HG02763 (cell line): ENCODE results near the gene GNG3.
"Not testable (repeated sequence)": the region's sequence is repeated elsewhere in the genome, so short reads cannot be mapped to it uniquely, and the experiment has no call there.

Experiments
- ATAC-seq: cut with Tn5 transposase; IDR thresholded peaks from one replicate; pipeline ENCODE4 v1.9.1; 2021; ENCODE audit warnings: mild to moderate bottlenecking, moderate library complexity; ENCODE audit not compliant: unreplicated experiment

The GNG3 gene

GRCh38 chr11:62687508-62688396 lies 19.7 kb upstream of the GNG3 start:
- no peak for ATAC-seq

- no peak for ATAC-seq
Observed at GRCh38 chr11:62688491-62688890, 19.0 kb upstream of the GNG3 start.

GRCh38 chr11:62689421-62690183 lies 17.9 kb upstream of the GNG3 start, which contains the start of gene LRRN4CL:
Gene LRRN4CL, minus strand, starts transcription at chr11:62689530. Its CDS starts 1,022 bp downstream, at chr11:62688508.
- no peak for ATAC-seq

GRCh38 chr11:62693624-62694023 lies 13.9 kb upstream of the GNG3 start:
- ATAC-seq: not testable (repeated sequence)

GRCh38 chr11:62694455-62695167 lies 12.9 kb upstream of the GNG3 start:
- no peak for ATAC-seq

GRCh38 chr11:62702246-62702645 lies 5.2 kb upstream of the GNG3 start:
- ATAC-seq: no peak

- not testable (repeated sequence) for ATAC-seq
Observed at GRCh38 chr11:62703921-62704320, 3.6 kb upstream of the GNG3 start.

- no peak for ATAC-seq
Observed at GRCh38 chr11:62705413-62705812, 2.1 kb upstream of the GNG3 start.

GRCh38 chr11:62705880-62706849 lies 1.3 kb upstream of the GNG3 start:
- ATAC-seq: peak; percentile 63

GRCh38 chr11:62706850-62707247 lies 627 bp upstream of the GNG3 start:
- no peak for ATAC-seq

GRCh38 chr11:62708392-62708791 lies 916 bp downstream of the GNG3 start:
- no peak for ATAC-seq

GRCh38 chr11:62708793-62709192 lies 1.3 kb downstream of the GNG3 start:
- no peak for ATAC-seq

- peak; percentile 66 for ATAC-seq
Observed at GRCh38 chr11:62709247-62710000, 1.9 kb downstream of the GNG3 start.

GRCh38 chr11:62710001-62710345 lies 2.5 kb downstream of the GNG3 start:
- no peak for ATAC-seq

- no peak for ATAC-seq
Observed at GRCh38 chr11:62712276-62712812, 4.9 kb downstream of the GNG3 start.

- no peak for ATAC-seq
Observed at GRCh38 chr11:62712861-62713260, 5.4 kb downstream of the GNG3 start.

GRCh38 chr11:62713343-62713742 lies 5.9 kb downstream of the GNG3 start:
- ATAC-seq: no peak

GRCh38 chr11:62715150-62716130 lies 8.0 kb downstream of the GNG3 start:
- no peak for ATAC-seq
